ENCODE results near the gene HDAC6.
"Not testable (repeated sequence)": the region's sequence is repeated elsewhere in the genome, so short reads cannot be mapped to it uniquely, and the experiment has no call there.

The HDAC6 gene

DNA sequence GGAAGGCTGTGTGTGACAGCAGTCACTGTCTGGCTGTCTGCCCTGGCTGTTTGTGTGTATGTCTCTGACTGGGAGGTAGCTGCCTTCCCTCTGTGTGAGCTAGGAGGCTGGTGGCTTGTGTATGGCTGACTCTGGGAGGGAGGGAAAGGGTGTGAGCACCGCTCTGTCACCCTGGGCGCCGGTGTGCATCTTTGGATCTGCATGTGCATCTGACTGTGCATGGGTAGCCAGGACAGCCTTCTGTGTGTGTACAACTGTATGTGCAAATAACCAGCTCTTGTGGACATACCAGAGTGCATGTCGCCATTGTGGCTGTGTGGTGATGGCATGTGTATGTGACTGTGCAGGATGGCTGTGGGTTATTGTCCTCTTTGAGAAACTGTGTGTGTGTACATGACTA is 17.0 kb downstream of the HDAC6 start:
- no peak for DNase-seq (ENCODE audit: extremely low spot score, insufficient read length, low read depth)
- no peak for FAIRE-seq

DNA sequence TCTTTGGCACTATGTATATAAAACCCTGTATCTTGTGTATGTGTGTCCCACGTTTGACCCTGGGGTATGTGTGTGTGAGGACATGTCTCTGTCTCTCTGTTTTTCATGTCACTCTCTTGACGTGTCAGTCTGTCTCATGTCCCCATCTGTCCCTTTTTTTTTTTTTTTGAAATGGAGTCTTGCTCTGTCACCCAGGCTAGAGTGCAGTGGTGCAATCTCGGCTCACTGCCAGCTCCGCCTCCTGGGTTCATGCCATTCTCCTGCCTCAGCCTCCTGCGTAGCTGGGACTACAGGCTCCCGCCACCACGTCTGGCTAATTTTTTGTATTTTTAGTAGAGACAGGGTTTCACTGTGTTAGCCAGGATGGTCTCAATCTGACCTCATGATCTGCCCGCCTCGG is 17.5 kb downstream of the HDAC6 start:
- FAIRE-seq; DNase-seq (ENCODE audit: extremely low spot score, insufficient read length, low read depth): not testable (repeated sequence)

DNA sequence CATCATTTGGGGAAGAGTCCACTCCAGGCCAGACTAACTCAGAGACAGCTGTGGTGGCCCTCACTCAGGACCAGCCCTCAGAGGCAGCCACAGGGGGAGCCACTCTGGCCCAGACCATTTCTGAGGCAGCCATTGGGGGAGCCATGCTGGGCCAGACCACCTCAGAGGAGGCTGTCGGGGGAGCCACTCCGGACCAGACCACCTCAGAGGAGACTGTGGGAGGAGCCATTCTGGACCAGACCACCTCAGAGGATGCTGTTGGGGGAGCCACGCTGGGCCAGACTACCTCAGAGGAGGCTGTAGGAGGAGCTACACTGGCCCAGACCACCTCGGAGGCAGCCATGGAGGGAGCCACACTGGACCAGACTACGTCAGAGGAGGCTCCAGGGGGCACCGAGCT is 21.2 kb downstream of the HDAC6 start:
- FAIRE-seq, result no peak
- DNase-seq (ENCODE audit: extremely low spot score, insufficient read length, low read depth), result no peak

DNA sequence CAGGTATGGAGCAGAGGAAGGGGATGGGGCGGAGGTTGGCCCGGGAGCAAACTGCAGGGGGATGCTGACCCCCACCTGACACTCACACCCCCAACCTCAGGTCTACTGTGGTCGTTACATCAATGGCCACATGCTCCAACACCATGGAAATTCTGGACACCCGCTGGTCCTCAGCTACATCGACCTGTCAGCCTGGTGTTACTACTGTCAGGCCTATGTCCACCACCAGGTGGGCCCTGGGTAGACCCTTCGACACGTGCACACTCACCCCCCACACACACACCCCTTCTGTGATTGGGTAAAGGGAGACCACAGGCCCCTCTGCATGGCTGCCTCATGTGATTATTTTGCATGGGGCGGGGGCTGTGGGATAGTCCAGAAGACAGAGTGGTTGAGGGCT is 22.2 kb downstream of the HDAC6 start:
- no peak for DNase-seq (ENCODE audit: extremely low spot score, insufficient read length, low read depth)
- no peak for FAIRE-seq

GRCh38 chrX:48826135-48826875 is 24.4 kb downstream of the HDAC6 start, which contains the start of gene ERAS:
ERAS (plus strand) TSS chrX:48826513; CDS start chrX:48829124, 2,611 bp downstream.
- DNase-seq (ENCODE audit: extremely low spot score, insufficient read length, low read depth), result no peak
- no peak for FAIRE-seq

DNA sequence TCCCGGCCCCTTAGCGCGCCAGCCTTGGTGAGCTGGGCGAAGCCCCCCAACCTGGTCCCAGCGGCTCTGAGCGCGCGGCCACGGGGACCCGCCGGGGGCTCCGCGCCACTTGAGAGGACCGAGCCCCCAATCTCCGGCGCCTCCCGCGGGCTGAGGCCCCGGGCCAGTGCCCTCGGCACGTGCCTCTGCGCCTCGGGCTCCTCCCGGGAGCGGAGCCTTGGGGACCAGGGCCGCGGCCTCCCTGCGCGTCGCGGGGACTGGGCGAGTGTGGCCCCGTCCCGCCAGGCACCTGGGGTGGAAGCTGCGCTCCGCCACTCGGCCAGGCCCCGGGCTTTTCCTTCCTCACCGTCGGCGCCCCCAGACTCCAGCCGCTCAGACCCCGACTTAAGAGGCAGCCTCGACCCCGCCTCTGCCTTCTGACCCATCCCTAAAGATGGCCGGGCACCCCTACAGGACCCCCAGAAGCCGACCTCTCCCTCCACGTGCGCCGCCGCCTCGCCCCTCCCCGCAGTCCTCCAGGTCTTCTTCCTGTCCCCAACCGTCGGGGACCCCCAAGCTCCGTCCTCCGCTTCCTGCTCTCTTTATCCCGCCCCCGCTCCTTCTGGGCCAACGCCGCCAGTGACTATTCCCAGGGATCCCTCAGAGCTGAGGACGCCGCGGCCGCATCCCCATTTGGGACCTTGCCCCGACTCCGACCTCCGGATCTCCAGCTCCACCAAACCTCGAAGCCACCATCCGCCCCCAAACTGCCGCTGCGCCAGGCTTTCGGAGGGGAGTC is 25.2 kb downstream of the HDAC6 start:
- DNase-seq (ENCODE audit: extremely low spot score, insufficient read length, low read depth) (no peak), FAIRE-seq (no peak)

GRCh38 chrX:48827654-48827968 is 25.7 kb downstream of the HDAC6 start:
- FAIRE-seq, result no peak
- no peak for DNase-seq (ENCODE audit: extremely low spot score, insufficient read length, low read depth)

GRCh38 chrX:48829016-48829735 is 27.3 kb downstream of the HDAC6 start:
- DNase-seq (ENCODE audit: extremely low spot score, insufficient read length, low read depth), result no peak
- no peak for FAIRE-seq

GRCh38 chrX:48831136-48831908 is 29.5 kb downstream of the HDAC6 start:
- no peak for FAIRE-seq
- DNase-seq (ENCODE audit: extremely low spot score, insufficient read length, low read depth), result no peak

DNA sequence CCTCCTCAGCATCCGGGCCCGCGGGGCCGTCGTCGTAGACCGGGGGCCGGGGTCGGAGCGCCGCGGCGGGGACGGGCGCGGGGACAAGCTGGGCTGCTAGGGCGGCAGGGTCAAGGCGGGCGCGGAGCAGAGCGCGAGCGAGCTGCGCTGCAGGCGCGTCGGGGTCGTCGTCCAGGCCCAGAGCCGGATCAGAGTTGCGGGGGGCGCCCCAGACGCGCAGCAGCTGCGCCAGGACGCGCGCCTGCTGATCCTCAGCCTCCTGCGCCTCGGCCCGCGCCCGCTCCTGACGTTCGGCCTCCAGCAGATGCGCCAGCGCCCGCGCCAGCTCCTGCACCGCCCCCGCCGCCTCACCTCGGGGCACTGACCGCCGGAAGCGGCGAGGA is 30.0 kb downstream of the HDAC6 start:
- FAIRE-seq, result no peak

GRCh38 chrX:48833542-48834138 is 31.8 kb downstream of the HDAC6 start:
- no peak for FAIRE-seq
- DNase-seq (ENCODE audit: extremely low spot score, insufficient read length, low read depth), result no peak

More for the DNA sequence above, 30.0 kb downstream of the HDAC6 start:
- DNase-seq (ENCODE audit: extremely low spot score, insufficient read length, low read depth), result no peak

DNA sequence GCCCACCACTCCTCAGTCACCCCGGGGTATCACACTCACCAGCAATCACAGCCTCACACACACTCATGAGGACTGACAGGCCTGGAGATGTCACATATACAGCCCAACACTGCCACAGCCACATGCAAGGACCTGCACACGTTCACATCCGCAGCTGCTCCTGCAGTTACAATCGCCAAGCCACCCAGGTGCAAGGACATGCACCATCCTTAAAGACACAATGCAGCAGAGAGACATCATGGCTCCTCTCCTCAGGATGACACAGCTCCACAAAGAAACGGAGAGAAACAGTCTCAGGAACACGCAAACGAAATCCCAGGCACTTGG is 32.5 kb downstream of the HDAC6 start:
- FAIRE-seq, result no peak
- no peak for DNase-seq (ENCODE audit: extremely low spot score, insufficient read length, low read depth)

DNA sequence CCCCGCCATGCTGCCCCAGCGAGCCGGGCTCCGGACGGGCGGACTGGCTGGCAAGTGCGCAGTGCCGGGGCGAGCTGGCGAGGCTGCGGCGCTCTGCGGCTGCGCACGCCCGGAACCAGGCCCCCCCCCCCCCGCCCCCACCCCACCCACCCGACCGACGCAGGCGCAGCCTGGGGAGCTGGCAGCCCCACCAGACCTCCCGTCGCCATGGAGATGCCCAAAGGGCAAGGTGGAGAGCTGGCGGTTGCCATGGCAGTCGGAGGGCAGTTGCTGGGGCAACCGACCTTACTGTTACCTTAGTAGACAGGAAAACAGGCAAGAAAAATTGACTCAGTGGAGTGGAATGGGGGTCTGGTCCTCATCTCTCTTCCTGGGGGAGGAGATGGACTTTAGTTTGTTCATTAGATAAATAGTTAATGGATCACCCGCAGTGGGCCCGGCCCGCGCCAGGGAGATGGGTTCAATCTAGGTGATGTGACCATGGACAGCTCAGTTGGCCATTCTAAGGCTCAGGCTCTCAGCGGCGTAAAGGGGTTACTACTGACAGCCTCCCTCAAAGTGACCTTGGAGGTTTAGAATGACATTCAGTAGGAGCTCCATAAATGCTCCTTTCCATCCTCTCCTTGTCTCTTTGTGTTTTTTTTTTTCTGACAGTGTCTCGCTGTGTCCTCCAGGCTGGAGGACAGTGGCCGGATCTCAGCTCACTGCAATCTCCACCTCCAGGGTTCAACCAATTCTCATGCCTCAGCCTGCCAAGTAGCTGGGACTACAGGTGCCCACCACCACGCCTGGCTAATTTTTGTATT is 33.9 kb downstream of the HDAC6 start, which contains the start of gene PCSK1N:
TSS of gene PCSK1N (minus strand) at position 87 of the 806 bp plus-strand sequence. CDS start at position 9, 78 bp downstream.
- FAIRE-seq (no peak), DNase-seq (ENCODE audit: extremely low spot score, insufficient read length, low read depth) (no peak)

DNA sequence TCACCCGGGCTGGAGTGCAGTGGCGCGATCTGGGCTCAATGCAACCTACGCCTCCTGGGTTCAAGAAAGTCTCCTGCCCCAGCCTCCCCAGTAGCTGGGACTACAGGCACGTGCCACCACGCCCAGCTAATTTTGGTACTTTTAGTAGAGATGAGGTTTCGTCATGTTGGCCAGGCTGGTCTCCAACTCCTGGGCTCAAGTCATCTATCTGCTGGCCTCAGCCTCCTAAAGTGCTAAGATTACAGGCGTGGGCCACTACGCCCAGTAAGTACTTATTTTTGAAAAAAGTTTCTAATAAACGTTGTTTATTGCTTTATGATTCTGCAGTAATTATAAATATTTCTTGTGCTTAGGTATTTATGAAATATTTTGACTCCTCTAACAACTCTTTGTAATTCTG is 37.8 kb downstream of the HDAC6 start:
- DNase-seq (ENCODE audit: extremely low spot score, insufficient read length, low read depth), result no peak
- FAIRE-seq, result no peak

DNA sequence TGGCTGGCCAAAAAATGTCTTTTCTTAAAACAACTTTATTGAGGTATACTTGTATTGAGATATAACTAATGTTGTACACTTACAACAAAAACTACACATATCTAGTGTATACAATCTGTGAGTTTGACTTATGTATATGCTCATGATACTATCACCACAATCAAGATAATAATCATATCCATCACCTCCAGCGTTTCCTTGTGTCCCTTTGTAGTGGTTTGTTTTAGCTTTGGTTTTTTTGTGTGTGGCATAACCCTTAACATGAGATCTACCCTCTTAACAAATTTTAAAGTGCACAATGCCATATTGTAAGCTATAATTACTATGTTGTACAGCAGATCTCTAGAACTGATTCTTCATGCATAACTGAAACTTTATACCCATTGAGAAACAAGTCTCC is 47.0 kb downstream of the HDAC6 start:
- DNase-seq (ENCODE audit: extremely low spot score, insufficient read length, low read depth), result no peak
- no peak for FAIRE-seq

DNA sequence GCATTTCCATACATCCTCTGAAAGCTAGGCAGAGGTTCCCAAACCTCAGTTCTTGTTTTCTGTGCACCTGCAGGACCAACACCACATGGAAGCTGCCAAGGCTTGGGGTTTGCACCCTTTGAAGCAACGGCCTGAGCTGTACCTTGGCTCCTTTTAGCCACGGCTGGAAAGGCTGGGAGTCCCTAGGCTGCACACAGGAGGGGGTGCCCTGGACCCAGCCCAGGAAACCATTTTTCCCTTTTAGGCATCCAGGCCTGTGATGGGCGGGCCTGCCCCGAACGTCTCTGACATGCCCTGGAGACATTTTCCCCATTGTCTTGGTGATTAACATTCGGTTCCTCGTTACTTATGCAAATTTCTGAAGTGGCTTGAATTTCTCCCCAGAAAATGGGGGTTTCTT is 51.0 kb downstream of the HDAC6 start:
- DNase-seq (ENCODE audit: extremely low spot score, insufficient read length, low read depth), result no peak
- FAIRE-seq, result no peak

- not testable (repeated sequence) for DNase-seq (ENCODE audit: extremely low spot score, insufficient read length, low read depth); FAIRE-seq
Measured at GRCh38 chrX:48853494-48853893, 51.6 kb downstream of the HDAC6 start.

- FAIRE-seq; DNase-seq (ENCODE audit: extremely low spot score, insufficient read length, low read depth): not testable (repeated sequence)
Measured at GRCh38 chrX:48854121-48854804, 52.4 kb downstream of the HDAC6 start.
